K562 (cell line): ENCODE data around the gene RASL11A. TPM values are rescaled to one million over a fixed set of nuclear protein-coding genes. Genes with fewer than 3 reads are reported as not detected.

Source experiments
- BRD9 ChIP-seq: fragments of 450-650 bp; IDR thresholded peaks from 2 replicates; pipeline ENCODE4 v1.6.1; 2018; ENCODE audit warnings: low read depth; ENCODE audit not compliant: partially characterized antibody
- CBX2 ChIP-seq: fragments of 200-600 bp; sonication (generic); IDR thresholded peaks from one replicate; pipeline ENCODE4 v1.6.1; 2012; ENCODE audit warnings: mild to moderate bottlenecking, low read length, inconsistent platforms; ENCODE audit not compliant: insufficient read depth, poor library complexity, severe bottlenecking
- CREB3 ChIP-seq: fragments of 450-650 bp; conservative IDR thresholded peaks from 2 replicates; pipeline ENCODE4 v1.6.1; 2016; ENCODE audit warnings: missing genetic modification characterization, low read depth, mild to moderate bottlenecking, missing compliant biosample characterization, moderate library complexity
- DMBX1 ChIP-seq: fragments of 250-450 bp; sonication (Bioruptor Pico); IDR thresholded peaks from 2 replicates; pipeline ENCODE4 v1.8.0; 2022; ENCODE audit warnings: inconsistent platforms, mild to moderate bottlenecking, moderate library complexity, borderline replicate concordance
- EGR1 ChIP-seq: fragments of 450-650 bp; conservative IDR thresholded peaks from 2 replicates; pipeline ENCODE4 v1.6.1; 2017; ENCODE audit warnings: mild to moderate bottlenecking
- JUND ChIP-seq, 2 experiments: IDR thresholded peaks; 2 replicates in 1 of 2; 3 replicates in 1 of 2; pipeline ENCODE4 v1.6.1; 2011; ENCODE audit warnings: borderline replicate concordance in 2 of 2, low read depth in 2 of 2, low read length in 2 of 2, improper control_type of control experiment in 1 of 2, missing biosample characterization in 1 of 2, missing genetic modification characterization in 1 of 2, missing genetic modification reagents in 1 of 2
- KLF10 ChIP-seq: fragments of 250-450 bp; sonication (Bioruptor Pico); IDR thresholded peaks from 2 replicates; pipeline ENCODE4 v1.6.1; 2021; ENCODE audit warnings: matching md5 sums
- LEF1 ChIP-seq: fragments of 450-650 bp; IDR thresholded peaks from 2 replicates; pipeline ENCODE4 v1.6.1; 2016; ENCODE audit warnings: mild to moderate bottlenecking
- MCM5 ChIP-seq: fragments of 450-650 bp; IDR thresholded peaks from 2 replicates; pipeline ENCODE4 v1.6.1; 2016; ENCODE audit warnings: low read depth
- PCBP1 ChIP-seq: fragments of 200-400 bp; formaldehyde crosslinking; IDR thresholded peaks from 2 replicates; pipeline ENCODE4 v1.6.1; 2018; ENCODE audit warnings: mild to moderate bottlenecking, low read depth, low read length; ENCODE audit not compliant: poor library complexity, severe bottlenecking
- SMC3 ChIP-seq: conservative IDR thresholded peaks from 2 replicates; pipeline ENCODE4 v1.6.1; 2011; ENCODE audit warnings: low read depth, low read length, improper control_type of control experiment; ENCODE audit not compliant: insufficient read depth
- TAF15 ChIP-seq: fragments of 200-400 bp; formaldehyde crosslinking; IDR thresholded peaks from 2 replicates; pipeline ENCODE4 v1.6.1; 2017; ENCODE audit warnings: mild to moderate bottlenecking, low read depth, low read length, moderate library complexity
- TAF9B ChIP-seq: fragments of 450-650 bp; IDR thresholded peaks from 2 replicates; pipeline ENCODE4 v1.6.1; 2018; ENCODE audit warnings: mild to moderate bottlenecking; ENCODE audit not compliant: partially characterized antibody
- ZNF263 ChIP-seq: sonication (generic); formaldehyde crosslinking; IDR thresholded peaks from 2 replicates; pipeline ENCODE4 v1.8.0; 2022; ENCODE audit warnings: mild to moderate bottlenecking, missing genetic modification reagents, borderline replicate concordance
- ZNF436 ChIP-seq: fragments of 250-450, 450-650 bp; sonication (Bioruptor Pico); formaldehyde crosslinking; IDR thresholded peaks from 2 replicates; pipeline ENCODE4 v1.7.0; 2020; ENCODE audit warnings: mild to moderate bottlenecking
- ZNF668 ChIP-seq: fragments of 250-450 bp; sonication (Bioruptor Pico); IDR thresholded peaks from 2 replicates; pipeline ENCODE4 v1.8.0; 2022; ENCODE audit warnings: mild to moderate bottlenecking, inconsistent platforms
- ZNF696 ChIP-seq: fragments of 250-450 bp; sonication (Bioruptor Pico); conservative IDR thresholded peaks from 2 replicates; pipeline ENCODE4 v1.4.0; 2020; ENCODE audit warnings: mild to moderate bottlenecking, moderate library complexity
- ZNF699 ChIP-seq: fragments of 250-450 bp; sonication (Bioruptor Pico); IDR thresholded peaks from 2 replicates; pipeline ENCODE4 v1.8.0; 2021; ENCODE audit warnings: mild to moderate bottlenecking, moderate library complexity; ENCODE audit not compliant: insufficient replicate concordance
- ZNF717 ChIP-seq: fragments of 250-450 bp; sonication (Bioruptor Pico); IDR thresholded peaks from 2 replicates; pipeline ENCODE4 v1.5.0; 2021
- polyA plus RNA-seq, 8 experiments: library from polyadenylated mRNA; depleted of rRNA in 4 of 8; stranded (reverse) in 5 of 8; unstranded in 3 of 8; fragments of >200 nt; fragmentation: Nextera tagmentation in 2 of 8; fragmentation: Illumina TruSeq in 1 of 8; extraction: Ambion mirVana in 2 of 8; extraction: Trizol in 1 of 8; gene quantifications; 2 replicates each; pipeline versions ENCODE4 v1.2.1 to v1.2.3, GENCODE V29; 2011 to 2014; ENCODE audit warnings: inconsistent platforms in 1 of 8, missing spikeins in 1 of 8
- total RNA-seq, 7 experiments: library from RNA; depleted of rRNA in 6 of 7; stranded (reverse); fragments of >200 nt in 6 of 7; fragmentation: Illumina TruSeq in 2 of 7; extraction: Trizol in 2 of 7; gene quantifications; 2 replicates each; pipeline versions ENCODE4 v1.2.1 to v1.2.3, GENCODE V29; 2011 to 2021; ENCODE audit warnings: low replicate concordance in 1 of 7
- TF ChIP-seq, protein P1 (sequence below), 2 experiments: fragments of 200-800 bp in 1 of 2; sonication (Bioruptor generic) in 1 of 2; sonication (generic) in 1 of 2; formaldehyde crosslinking in 1 of 2; IDR thresholded peaks in 1 of 2; conservative IDR thresholded peaks in 1 of 2; 2 replicates each; pipeline versions ENCODE4 v1.5.0 to v1.6.1; 2016 to 2020; ENCODE audit warnings: missing compliant biosample characterization in 1 of 2, missing genetic modification characterization in 1 of 2, missing genetic modification reagents in 1 of 2
- TF ChIP-seq, protein P2 (sequence below): fragments of 450-650 bp; IDR thresholded peaks from 2 replicates; pipeline ENCODE4 v1.6.1; 2016
- TF ChIP-seq, protein P3 (sequence below): IDR thresholded peaks from 2 replicates; pipeline ENCODE4 v1.6.1; 2016; ENCODE audit warnings: missing genetic modification characterization, missing compliant biosample characterization

RASL11A gene
- total and polyA plus RNA-seq, 9 of the 15 experiments (the other 6 are each of a cell fraction or from before 2014, with no cell fraction given), result 0.11 to 2.2 (median 1.5) TPM; not detected in 1

DNA sequence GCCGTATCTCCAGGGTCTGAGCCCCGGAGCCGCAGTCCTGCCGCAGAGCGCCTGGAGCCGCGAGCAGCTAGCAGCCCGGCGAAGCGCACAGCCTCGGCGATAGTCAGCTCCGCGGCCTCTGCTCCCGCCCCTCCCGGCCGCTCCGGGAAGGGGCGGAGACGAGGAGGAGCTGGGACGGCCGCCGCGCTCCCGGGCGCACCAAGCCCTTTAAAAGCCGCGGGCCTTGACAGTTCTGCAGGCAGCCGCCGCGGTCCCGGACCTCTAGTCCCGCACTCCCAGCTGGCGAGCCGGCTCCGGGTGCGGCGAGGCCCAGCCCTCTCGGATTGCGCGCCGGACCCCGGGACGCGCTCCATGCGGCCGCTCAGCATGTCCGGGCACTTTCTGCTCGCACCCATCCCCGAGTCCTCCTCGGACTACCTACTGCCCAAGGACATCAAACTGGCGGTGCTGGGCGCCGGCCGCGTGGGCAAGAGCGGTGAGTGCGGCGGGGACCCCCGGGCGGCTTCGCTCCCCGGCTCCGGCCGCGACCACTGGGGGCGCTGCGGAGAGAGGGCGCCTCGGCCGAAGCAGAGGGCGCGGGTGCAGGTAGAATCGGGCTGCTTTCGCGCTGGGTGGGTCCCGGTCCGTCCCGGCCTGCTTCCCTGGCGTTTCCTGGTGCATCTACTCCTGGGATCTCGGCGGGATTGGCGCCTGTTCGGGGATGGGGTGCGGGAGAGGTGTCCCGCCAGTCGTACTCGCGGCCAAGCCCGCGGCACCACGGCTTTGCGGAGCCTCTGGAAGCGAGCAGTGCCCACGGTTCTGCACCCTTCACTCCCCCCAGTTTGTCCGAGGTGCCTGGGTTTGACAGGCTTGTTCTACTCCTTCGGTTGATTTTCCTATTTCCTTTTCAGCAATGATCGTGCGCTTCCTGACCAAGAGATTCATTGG lies at the start of gene RASL11A (continued):
- TF ChIP-seq BRD9 (no peak), ZNF668 (CRISPR knock-in tag) (no peak), EGR1 (no peak), TAF9B (no peak), SMC3 (0 out of 2 replicates have a peak, but pooled peaks have one; percentile 12), ZNF263 (CRISPR knock-in tag) (no peak), KLF10 (no peak), ZNF699 (no peak), MCM5 (no peak), ZNF717 (CRISPR knock-in tag) (no peak), DMBX1 (CRISPR knock-in tag) (no peak), PCBP1 (peak; percentile 65), JUND (IDR thresholded peaks at IDR 0.05; ENCODE audit: borderline replicate concordance, low read depth, low read length) (no peak), JUND (tag; IDR thresholded peaks at IDR 0.05; ENCODE audit: borderline replicate concordance, low read depth, low read length) (no peak), LEF1 (no peak; the same call in 1 of the 2 replicates), CBX2 (no peak), CREB3 (tag) (no peak), ZNF696 (CRISPR knock-in tag) (no peak), TAF15 (no peak), ZNF436 (CRISPR knock-in tag) (no peak)
- TF ChIP-seq, protein P1, sequence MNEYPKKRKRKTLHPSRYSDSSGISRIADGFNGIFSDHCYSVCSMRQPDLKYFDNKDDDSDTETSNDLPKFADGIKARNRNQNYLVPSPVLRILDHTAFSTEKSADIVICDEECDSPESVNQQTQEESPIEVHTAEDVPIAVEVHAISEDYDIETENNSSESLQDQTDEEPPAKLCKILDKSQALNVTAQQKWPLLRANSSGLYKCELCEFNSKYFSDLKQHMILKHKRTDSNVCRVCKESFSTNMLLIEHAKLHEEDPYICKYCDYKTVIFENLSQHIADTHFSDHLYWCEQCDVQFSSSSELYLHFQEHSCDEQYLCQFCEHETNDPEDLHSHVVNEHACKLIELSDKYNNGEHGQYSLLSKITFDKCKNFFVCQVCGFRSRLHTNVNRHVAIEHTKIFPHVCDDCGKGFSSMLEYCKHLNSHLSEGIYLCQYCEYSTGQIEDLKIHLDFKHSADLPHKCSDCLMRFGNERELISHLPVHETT (CRISPR knock-in tag; conservative IDR thresholded peaks at IDR 0.05 in 1 of 2, IDR thresholded peaks at IDR 0.05 in 1 of 2), result no peak
- TF ChIP-seq, protein P2, sequence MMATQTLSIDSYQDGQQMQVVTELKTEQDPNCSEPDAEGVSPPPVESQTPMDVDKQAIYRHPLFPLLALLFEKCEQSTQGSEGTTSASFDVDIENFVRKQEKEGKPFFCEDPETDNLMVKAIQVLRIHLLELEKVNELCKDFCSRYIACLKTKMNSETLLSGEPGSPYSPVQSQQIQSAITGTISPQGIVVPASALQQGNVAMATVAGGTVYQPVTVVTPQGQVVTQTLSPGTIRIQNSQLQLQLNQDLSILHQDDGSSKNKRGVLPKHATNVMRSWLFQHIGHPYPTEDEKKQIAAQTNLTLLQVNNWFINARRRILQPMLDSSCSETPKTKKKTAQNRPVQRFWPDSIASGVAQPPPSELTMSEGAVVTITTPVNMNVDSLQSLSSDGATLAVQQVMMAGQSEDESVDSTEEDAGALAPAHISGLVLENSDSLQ, result no peak
- TF ChIP-seq, protein P3, sequence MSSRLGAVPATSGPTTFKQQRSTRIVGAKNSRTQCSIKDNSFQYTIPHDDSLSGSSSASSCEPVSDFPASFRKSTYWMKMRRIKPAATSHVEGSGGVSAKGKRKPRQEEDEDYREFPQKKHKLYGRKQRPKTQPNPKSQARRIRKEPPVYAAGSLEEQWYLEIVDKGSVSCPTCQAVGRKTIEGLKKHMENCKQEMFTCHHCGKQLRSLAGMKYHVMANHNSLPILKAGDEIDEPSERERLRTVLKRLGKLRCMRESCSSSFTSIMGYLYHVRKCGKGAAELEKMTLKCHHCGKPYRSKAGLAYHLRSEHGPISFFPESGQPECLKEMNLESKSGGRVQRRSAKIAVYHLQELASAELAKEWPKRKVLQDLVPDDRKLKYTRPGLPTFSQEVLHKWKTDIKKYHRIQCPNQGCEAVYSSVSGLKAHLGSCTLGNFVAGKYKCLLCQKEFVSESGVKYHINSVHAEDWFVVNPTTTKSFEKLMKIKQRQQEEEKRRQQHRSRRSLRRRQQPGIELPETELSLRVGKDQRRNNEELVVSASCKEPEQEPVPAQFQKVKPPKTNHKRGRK (tag), result no peak
